ENCODE measurements around the gene PDPR. TPM values are rescaled to one million over a fixed set of nuclear protein-coding genes. Genes with fewer than 3 reads are reported as not detected.
"Not testable (repeated sequence)": the region's sequence is repeated elsewhere in the genome, so short reads cannot be mapped to it uniquely, and the experiment has no call there.

The PDPR gene
- polyA plus RNA-seq, 4 donors, result 26.7 to 49.5 (median 36.4) TPM

DNA sequence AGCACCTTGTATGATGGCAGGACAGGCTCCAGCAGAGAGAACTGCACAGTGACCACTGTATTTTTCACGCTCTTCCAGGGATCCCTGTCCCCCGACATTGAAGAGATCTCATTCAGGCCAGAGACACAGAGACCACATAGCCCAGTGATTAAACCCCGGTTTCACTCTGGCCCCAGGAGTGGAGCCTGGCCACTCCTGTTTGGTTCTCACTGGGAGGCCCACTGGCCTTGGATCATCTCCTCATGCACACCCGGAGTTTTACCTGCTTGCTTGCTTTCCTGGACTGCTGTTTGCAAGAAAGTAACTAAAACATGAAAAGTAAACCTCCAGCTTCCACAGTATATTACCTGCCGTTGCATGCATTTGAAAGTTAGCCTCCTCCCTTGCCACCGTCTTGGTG lies 46.3 kb downstream of the PDPR start:
- DNase-seq (ENCODE audit: low read depth in 4 of 4, low spot score in 3 of 4), result no peak

DNA sequence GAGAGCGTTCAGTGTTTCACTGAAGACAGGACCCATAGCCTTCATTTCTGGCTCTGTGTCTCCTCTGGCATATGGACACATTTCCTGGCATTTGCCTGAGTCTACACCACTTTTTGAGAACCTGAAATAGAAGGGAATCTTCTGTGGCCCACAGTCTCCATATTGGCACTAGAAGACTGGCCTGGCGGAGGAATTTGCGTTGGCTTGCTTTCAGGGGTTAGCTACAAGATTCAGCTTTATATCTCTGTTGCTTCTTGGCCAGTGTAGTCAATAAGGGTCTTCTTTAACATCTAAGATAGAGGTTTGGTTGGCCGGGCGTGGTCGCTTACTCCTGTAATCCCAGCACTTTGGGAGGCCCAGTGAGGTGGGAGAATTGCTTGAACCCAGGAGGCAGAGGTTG lies 46.7 kb downstream of the PDPR start:
- DNase-seq (ENCODE audit: low read depth in 4 of 4, low spot score in 3 of 4), result no peak

DNA sequence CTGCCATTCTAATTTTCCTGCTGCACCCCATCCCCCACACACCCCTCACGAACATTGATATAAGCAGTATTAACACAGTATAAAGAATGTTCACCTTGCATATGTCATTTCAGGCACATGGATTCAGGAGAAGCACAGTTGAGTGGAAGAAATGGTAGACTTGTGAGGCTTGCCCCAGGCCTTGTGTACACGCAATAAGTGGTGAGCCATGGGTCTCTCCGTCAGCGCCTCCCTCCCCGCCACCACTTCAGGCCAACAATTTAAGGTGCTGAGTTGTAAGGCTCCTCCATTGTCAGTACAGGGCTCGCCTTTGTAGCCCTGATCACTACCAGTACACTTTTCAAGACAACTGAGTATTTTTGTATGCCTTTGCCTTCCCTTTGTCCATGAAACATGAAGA lies 47.2 kb downstream of the PDPR start:
- DNase-seq (ENCODE audit: low read depth in 4 of 4, low spot score in 3 of 4), result no peak

DNA sequence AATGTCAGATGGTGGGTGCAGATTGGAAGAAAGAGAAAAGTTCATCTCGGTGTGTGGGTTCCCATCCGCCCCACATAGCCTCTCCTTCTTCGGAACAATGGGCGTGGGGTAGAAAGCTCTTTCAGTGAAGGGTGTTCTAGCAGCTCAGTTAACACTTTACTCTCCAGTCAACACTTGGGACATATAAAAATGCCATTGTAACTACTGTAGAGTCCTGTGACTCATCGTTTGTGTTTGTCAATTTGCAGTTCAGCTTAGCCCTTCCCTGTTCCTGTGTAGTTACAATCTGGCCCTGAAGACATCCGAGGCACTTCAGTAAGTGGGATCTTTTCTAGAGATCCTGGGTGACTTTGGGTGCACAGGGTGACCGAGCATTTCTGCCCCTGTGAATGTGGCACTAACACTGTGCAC lies 47.9 kb downstream of the PDPR start:
- no peak for DNase-seq (ENCODE audit: low read depth in 4 of 4, low spot score in 3 of 4)

DNA sequence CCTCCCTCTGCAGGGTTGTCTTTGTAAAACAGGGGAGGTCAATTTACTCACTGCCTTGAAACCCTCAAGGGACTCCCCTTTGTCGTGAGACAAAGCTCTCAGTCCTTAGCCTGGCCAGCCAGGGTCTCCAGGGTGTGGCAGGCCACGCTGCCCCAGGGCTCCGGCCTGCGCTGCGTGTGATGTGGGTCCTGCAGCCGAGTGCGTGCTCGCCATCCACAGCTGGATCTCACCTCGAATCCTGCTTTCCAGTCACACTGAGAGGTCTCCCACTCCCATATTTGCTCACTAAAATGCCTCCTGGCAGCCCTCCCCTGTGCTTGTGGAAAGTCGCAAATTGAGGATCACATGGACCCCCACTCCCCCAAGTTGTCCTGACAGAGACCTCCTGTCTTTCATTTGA lies 49.5 kb downstream of the PDPR start:
- no peak for DNase-seq (ENCODE audit: low read depth in 4 of 4, low spot score in 3 of 4)

DNA sequence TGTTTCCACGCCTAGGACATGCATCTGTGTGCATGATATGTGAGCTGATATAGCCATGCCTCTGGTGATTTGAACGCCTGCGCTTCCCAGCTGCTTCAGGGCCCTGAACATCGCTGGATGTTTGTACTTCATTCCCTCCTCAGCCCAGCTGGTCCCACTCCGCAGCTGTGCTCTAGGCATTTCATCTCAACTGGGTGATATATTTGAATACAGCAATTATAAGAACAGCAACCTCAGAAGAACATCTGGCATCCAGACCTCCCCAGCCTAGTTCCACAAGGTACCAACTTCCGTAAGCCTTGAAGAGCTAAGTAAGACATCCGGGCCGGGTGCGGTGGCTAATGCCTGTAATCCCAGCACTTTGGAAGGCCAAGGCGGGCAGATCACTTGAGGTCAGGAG lies 52.6 kb downstream of the PDPR start:
- not testable (repeated sequence) for DNase-seq (ENCODE audit: low read depth in 4 of 4, low spot score in 3 of 4)

DNA sequence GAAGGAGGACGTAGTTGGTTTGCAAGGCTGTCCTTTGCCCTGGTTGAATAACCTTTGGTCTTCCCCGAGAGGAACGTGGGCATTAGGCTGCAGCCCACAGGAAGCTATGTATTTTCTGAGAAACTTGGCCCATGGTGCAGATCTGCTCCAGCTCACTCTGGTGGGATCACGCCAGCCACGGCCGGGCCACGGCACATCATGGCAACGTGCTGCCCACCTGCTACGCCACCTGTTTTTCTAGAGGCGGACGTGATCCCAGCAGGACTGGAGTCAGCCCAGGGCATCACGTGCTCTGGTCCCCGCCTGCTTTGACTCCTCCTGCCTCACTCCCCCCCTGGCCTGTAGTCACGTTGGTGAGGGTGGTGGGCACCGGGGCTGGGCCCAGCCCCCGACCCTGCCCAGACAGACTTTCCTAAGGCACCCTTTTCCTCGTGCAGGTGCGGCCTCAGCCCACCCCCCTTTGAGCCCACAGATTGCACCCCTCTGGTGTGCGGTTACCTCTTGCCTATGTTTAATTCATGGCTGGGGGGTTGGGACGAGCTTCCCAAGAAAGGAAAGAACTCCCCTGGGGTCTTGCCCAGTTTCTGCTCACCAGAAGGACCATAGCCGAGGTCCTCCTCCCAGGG lies 59.2 kb downstream of the PDPR start, which contains the start of gene CLEC18C:
TSS of gene CLEC18C (plus strand) at position 576 of the 626 bp plus-strand sequence. CDS start 492 bp downstream, outside the sequence.
- not testable (repeated sequence) for DNase-seq (ENCODE audit: low read depth in 4 of 4, low spot score in 3 of 4)

DNA sequence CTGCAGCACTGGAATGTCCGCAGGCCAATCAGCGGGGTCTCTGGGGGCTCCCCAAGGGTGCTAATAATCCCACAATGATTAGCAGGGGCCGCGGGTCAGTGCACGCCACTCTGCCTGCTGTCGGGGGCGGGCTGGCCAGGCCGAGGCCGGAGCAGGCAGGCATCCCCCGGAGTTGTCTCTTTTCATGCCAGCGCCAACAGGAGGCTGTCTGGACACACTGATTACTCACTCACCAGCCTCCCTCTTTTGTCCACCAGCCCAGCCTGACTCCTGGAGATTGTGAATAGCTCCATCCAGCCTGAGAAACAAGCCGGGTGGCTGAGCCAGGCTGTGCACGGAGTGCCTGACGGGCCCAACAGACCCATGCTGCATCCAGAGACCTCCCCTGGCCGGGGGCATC lies 59.8 kb downstream of the PDPR start:
- DNase-seq (ENCODE audit: low read depth in 4 of 4, low spot score in 3 of 4), result not testable (repeated sequence)

DNA sequence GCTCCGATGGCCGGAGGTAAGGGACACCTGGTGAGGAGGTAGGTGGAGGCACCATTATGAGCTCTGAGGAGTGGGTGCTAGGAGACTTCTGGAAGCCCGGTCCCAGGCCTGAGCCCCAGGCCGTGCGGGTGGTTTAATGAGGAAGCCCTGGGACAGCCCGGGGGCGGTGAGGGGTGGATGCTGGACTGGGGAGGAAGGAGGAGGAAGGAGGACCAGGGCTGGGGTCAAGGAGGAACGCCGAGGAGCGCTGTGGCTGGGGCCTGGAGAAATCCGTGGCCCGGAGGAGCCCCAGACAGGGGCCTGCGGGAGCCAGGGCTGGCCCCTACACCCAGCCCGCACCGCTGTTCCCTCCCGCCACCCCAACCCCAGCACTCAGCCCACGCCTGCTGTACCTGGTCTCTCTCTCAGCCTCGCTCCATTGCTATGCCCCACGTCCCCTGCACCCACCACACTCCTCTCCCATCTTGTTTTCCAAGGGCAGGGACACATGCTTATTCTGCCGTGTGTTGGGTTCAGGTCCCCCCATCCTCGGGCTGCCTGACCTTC lies 60.3 kb downstream of the PDPR start:
- DNase-seq (ENCODE audit: low read depth in 4 of 4, low spot score in 3 of 4), result not testable (repeated sequence)

DNA sequence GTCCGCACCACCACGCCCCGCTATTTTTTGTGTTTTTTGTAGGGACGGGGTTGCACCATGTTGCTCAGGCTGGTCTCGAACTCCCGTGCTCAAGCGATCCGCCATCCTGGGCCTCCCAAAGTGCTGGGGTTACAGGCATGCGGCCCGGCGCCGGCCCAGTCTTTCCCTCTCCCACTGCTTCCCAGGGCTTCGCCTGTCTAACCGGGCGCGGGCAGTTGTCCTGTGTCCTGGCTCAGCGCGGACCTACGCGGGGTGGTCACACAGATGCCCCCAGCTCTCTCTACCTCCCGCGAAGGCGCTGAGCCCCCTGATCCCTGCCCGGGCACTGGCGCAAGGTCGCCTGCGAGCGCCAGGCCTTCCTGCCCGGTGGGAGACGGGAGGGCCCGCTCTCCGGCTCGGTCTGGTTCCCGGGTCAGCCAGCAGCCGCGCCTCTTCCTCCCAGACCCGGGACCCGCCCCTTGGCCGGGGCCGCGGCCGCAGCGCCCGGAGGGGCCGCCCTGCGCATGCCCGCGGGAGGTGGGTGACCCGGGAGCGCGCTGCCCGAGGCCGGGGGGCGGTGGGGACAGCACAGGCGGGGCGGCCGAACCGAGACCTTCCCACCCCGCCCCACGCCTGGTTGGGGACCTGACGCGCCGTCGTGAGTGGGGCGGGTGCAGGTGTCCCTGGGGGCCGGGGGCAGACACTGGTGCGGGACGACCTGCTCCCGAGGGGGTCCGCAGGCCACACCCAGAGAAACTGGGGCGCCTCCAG lies 73.9 kb downstream of the PDPR start:
- not testable (repeated sequence) for DNase-seq (ENCODE audit: low read depth in 4 of 4, low spot score in 3 of 4)

DNA sequence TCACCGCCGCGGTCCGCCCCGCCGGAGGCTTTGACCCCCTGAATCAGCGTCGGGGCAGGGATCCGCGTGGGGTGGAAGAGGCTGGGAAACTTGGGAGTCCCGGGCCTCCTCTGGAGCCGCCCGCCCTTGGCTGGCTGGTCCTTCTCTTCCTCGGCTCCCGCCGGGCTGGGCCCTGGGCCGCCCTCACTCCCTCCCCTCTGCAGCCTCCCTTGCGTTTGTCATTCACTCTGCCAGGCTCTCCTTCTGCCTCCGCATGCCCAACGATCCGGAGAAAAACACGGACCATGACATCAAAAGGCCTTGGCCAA lies 74.4 kb downstream of the PDPR start:
- not testable (repeated sequence) for DNase-seq (ENCODE audit: low read depth in 4 of 4, low spot score in 3 of 4)

DNA sequence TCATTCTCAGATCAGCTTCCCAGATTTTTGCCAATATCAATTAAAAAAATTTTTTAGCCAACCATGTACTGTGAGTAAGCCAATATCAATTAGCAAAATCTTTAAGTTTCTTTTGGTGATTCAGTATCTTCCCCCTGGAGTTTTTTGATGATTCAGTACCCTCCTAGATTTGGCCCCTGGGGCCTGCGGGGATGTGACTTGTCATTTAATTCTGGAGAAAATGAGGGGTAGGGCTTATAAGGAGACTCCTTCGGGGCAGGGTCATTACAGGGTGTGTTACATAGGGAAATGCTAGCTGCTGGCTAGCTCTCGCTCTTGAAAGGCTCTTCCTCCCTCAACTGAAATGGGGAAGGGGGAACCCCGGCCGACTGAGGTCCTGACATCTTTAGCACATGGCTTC lies 76.4 kb downstream of the PDPR start:
- DNase-seq (ENCODE audit: low read depth in 4 of 4, low spot score in 3 of 4), result not testable (repeated sequence)

DNA sequence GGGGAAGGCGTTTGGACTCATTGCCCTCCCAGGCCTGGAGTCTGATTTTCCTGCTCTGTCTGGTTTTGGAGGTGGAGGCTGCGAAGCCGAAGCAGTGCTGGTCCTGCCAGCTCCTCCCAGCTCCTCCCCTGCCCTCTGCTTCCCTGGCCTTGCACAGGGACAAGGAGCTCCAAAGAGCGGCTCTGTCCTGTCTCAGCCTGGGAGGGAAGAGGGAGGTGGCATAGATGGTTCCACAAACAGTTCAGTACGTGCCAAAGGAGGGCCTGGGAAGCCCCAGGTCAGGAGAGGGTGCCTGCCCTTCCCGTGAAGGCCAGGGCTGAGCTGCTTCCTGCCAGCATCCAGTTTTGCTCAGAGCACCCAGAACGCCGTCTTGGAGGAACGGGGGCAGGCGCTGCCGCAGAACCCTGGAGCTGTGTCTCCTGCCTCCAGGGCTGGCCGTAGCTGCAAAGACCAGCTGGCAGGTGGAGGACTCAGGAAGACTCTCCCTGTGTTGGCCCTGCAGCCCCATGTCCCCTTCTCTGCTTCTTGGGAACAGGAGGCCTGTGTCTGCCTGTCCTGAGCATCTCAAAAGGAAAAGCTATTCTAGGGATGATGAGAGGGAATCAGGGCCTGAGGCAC lies 82.7 kb downstream of the PDPR start:
- DNase-seq (ENCODE audit: low read depth in 4 of 4, low spot score in 3 of 4), result not testable (repeated sequence)

DNA sequence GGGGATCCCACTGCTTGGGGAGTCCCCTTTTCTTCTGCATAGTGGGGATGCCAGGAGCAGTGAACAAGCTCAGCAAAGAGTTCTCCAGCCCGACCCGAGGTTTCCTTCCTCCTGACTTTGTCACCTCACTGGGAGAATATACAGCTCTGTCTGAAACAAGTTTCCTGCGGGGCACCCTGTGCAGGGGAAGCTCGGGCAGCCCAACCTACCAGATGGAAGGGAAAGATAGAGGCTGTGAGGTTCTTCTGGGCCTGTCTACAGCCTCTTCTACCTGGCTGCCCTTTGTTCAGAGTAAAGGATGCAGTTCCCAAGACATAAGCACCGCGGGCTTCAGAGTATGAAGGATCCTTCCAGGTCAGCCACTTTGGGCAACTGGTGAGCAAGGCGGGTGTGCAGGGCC lies 83.5 kb downstream of the PDPR start:
- not testable (repeated sequence) for DNase-seq (ENCODE audit: low read depth in 4 of 4, low spot score in 3 of 4)

DNA sequence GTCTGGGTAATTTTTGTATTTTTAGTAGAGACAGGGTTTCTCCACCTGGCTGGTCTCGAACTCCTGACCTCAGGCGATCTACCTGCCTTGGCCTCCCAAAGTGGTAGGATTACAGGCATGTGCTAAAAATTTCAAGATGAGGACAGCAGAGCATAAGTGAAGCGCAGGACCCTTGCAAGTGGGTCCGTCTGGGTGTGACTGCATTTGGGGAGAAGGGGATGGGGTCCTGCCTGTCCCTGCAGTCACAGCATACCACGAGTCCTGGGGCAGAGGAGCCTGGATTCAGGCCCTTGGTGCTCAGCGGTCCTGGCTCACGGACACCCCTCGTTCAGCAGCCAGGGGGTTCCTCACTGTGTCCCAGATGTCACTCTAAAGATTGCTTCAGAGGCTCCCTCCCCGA lies 84.1 kb downstream of the PDPR start:
- not testable (repeated sequence) for DNase-seq (ENCODE audit: low read depth in 4 of 4, low spot score in 3 of 4)

DNA sequence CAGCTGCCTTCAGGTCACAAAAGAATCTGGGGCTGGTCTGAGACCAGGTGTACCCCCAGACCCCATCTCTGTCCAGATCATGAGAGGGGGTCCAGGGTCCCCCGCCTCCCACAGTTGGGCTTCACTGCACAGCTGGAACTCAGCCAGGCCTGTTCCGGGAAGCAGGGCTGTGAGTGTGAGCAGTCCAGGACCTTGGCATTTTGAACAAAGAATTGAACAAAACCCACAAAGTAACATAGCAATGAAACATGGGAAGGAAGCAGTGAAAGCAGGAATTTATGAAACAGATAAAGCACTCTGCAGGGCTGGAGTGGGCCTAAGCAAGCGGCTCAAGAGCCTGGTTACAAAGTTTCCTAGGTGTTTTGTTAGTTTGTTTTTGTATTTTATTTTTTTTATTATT lies 84.5 kb downstream of the PDPR start:
- not testable (repeated sequence) for DNase-seq (ENCODE audit: low read depth in 4 of 4, low spot score in 3 of 4)

DNA sequence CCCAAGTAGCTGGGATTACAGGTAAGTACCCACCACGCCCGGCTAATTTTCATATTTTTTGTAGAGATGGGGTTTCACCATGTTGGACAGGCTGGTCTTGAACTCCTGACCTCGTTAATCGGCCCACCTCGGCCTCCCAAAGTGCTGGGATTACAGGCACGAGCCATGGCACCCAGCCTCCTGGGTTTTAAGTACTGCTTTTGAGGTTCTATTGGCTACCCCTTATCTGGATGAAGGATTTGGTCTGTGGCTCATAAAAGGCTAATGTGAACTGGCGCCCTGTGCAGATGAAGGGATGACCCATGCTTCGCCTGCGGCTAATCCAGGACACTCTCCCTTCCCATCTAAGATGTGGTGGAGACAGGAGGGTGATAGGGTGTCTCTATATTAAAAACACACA lies 85.0 kb downstream of the PDPR start:
- DNase-seq (ENCODE audit: low read depth in 4 of 4, low spot score in 3 of 4), result not testable (repeated sequence)

DNA sequence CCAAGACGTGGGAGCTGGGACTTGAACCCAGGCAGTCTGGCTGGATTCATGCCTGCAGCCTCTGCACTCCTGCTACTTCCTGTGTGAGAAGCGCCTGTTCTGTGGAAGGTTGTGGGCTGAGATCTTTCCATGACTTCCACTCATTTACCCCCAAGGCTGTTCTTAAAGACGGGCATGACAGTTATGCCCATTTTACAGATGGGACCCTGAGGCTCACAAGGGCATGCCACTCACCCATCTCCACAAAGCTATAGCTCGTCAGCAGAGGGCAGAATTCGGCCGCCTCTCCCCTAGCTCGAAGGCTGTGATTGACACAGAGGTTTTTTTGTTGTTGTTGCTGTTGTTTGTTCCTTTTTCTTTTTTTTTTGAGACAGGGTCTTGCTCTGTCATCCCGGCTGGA lies 85.9 kb downstream of the PDPR start:
- DNase-seq (ENCODE audit: low read depth in 4 of 4, low spot score in 3 of 4), result not testable (repeated sequence)

DNA sequence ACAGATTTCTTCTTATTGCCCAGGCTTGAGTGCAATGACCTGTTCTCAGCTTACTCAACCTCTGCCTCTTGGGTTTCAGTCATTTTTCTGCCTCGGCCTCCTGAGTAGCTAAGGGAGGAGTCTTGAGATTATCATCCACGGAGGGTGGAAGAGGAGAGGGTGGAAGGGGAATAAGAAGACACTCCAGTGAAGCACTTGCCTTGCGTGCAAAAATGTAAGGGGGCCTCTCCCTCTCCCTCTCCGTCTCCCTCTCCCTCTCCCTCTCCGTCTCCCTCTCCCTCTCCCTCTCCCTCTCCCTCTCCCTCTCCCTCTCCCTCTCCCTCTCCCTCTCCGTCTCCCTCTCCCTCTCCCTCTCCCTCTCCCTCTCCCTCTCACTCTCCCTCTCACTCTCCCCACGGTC lies 89.4 kb downstream of the PDPR start:
- DNase-seq (ENCODE audit: low read depth in 4 of 4, low spot score in 3 of 4), result not testable (repeated sequence)

DNA sequence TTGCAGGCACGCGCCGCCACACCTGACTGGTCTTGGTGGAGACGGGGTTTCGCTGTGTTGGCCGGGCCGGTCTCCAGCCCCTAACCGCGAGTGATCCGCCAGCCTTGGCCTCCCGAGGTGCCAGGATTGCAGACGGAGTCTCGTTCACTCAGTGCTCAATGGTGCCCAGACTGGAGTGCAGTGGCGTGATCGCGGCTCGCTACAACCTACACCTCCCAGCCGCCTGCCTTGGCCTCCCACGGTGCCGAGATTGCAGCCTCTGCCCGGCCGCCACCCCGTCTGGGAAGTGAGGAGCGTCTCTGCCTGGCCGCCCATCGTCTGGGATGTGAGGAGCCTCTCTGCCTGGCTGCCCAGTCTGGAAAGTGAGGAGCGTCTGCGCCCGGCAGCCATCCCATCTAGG lies 89.9 kb downstream of the PDPR start:
- DNase-seq (ENCODE audit: low read depth in 4 of 4, low spot score in 3 of 4), result not testable (repeated sequence)

DNA sequence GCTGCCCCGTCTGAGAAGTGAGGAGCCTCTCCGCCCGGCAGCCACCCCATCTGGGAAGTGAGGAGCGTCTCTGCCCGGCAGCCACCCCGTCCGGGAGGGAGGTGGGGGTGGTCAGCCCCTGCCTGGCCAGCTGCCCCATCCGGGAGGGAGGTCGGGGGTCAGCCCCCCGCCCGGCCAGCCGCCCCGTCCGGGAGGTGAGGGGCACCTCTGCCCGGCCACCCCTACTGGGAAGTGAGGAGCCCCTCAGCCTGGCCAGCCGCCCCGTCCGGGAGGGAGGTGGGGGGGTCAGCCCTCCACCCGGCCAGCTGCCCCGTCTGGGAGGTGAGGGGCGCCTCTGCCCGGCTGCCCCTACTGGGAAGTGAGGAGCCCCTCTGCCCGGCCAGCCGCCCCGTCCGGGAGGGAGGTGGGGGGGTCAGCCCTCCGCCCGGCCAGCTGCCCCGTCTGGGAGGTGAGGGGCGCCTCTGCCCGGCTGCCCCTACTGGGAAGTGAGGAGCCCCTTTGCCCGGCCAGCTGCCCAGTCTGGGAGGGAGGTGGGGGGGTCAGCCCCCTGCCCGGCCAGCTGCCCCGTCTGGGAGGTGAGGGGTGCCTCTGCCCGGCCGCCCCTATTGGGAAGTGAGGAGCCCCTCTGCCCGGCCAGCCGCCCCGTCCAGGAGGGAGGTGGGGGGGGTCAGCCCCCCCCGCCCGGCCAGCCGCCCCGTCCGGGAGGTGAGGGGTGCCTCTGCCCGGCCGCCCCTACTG lies 90.7 kb downstream of the PDPR start:
- DNase-seq (ENCODE audit: low read depth in 4 of 4, low spot score in 3 of 4), result not testable (repeated sequence)

All from right renal pelvis (tissue), 4 donors.